ENCODE measurements around the gene PMIS2.

Gene PMIS2

DNA sequence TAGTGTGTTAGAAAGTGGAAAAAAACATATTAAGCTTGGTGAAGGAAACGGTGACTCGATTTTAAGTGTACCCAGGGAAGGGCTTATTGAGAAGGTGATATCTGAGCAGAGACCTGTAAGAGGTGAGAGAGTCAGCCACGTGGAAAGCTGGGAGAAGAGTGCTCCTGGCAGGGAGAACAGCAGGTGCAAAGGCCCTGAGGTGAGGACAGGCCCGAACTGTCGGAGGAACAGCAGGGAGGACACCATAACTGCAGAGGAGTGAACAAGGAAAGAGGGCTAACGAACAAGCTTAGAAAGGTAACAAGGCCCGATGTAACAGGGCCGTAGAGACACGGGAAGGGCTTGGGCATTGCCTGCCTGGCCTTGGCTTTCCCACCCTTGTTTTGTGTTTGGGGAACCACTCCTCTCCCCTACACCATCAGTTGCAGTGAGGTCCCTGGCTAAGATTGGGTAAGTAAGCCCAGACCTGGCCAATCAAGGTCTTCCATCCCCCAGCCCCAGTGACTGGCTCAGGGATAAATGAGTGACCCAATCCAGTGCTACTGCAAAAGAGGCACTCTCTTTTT is 29.9 kb upstream of the PMIS2 start:
- no peak for DNase-seq (ENCODE audit: low read depth in 2 of 2, low spot score in 1 of 2)

DNA sequence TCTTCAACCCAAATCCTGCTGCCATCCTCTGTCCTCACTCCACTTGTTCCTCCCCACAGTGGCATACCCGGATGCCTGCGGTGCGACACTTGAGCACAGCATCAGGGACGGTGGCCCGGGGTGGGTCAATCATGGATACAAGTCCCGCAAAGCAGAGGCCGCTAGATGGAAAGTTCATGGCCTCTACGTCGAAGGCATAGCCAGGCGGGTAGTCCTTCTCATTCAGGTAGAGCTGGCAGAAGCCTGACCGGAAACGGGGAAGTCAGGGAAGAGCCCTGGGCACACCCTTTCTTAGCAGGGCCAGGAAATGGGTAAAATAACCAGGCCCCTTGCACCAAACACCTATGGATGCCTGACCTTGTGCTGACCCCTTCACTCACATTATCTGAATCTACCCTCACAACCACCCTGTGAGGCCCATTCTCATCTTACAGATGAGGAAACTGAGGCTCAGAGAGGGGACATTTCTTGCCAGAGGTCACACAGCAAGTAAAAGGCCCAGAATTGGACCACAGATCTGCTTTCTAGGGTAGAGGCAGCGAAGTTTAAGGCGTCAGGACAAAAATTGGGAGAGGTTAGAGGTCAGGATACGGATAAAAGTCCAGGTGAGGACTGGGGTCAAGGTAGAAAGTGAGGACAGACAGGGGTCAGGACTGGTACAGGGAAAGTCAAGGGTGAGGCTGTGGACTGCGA is 29.0 kb upstream of the PMIS2 start:
- DNase-seq (ENCODE audit: low read depth in 2 of 2, low spot score in 1 of 2): no peak

DNA sequence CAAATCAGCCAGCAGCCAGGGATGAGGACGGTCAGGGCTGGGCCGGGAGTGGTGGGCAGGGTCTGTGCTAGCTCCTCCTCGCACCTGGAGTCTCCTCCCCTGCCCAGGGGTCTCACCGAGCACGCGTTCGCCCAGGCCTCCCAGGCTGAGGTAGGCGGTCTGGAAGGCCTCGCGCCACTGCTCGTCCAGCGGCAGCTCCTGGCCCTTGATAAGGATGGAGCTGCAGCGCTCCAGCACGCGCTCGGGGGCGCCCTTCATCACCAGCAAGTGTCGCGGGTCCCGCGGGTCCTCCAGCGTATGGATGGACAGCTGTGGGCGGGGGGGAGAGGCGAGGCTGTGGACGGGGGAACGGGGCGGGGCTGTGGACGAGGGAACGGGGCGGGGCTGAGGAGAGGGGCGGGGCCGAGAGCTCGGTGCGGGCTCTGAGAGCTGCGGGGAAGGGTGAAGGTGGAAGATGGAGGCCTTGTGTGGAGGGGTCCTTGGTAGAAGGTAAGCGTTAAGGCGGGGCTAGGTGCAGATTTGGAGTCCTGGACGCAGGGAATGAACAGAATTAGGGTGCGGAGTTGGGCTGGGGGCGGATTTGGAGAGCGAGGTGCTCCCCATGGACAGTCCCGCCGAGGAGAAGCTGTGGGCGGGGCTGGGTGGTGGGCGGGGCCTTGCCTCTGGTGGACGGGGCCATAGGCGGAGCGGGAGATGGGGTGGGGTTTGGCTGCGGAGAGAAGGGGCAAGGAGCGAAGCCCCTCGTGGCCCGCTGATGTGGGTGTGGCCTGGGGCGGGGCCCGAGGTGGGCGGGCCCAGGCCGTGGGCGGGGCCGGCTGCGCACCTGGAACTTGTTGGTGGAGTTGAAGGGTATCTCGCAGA is 28.2 kb upstream of the PMIS2 start:
- DNase-seq (ENCODE audit: low read depth in 2 of 2, low spot score in 1 of 2): no peak

DNA sequence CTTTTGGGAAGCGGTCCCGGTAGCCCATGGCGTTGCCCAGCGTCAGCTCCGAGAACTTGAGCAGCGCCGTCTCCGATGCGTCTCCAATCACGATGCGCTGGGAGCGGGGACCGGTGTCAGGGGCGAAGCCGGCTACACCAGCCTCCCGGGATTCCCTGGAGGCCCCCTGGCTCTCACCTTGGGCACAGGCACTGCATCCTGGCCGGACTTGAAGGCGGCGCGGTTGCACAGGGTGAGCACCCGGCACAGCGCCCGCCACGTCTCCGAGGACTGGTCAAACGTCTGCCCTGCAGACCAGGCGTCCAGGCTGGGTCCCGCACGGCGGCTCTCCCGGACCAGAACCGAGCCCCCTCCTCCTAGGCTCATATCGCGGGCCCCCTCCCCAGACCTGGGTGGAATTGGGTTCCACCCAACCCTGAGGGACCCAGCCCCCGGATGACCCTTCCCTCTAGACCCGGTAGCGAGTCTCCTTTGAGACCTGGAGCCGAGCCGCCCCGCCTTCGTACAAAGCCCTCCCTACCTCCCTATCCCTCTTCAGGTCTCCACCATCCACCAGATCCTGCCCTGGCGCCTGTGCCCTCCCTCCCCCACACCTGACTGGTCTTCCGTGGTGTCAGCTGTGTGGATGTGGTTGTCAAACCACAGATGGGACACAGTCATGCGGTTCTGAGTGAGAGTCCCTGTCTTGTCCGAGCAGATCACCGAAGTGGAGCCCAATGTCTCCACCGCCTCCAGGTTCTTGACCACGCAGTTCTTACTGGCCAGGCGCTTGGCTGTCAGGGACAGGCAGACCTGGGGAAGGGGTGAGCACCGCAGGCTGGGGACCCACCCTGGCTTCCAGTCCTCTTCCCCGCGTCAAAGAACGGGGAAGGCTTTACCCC is 27.3 kb upstream of the PMIS2 start:
- DNase-seq (ENCODE audit: low read depth in 2 of 2, low spot score in 1 of 2): no peak

DNA sequence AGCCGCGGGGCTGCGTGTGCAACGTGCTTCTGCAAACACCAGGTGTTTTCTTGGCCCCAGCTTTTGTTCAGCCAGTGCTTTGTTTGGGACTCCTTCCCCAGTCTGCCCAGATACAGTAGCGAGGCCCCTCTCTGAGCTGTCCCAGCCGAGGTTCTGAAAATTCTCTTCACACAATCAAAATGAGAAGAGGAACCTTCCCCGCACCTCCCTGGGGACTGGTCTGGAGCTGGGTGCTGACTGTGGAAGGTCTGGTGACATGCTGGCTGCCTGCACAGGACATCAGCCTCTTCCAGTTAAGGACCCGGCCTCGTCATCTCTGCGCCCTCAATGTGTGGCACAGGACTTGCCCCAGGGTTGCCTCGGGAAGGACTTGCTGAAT is 26.7 kb upstream of the PMIS2 start:
- DNase-seq (ENCODE audit: low read depth in 2 of 2, low spot score in 1 of 2): no peak

DNA sequence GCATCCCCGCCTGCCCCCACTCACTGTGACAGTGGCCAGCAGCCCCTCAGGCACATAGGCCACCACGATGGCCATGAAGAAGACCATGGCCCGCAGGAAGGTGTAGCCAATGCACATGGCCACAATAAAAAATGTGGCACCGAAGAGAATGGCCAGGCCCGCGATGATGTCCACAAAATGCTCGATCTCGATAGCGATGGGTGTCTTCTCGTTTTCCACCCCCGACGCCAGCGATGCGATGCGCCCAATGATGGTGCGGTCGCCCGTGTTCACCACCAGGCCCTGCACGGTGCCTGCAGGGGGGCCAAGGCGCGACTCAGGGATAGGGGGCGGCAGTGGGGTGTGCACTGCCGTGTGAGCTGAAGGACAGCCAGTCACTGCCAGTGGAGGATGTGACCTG is 26.2 kb upstream of the PMIS2 start:
- no peak for DNase-seq (ENCODE audit: low read depth in 2 of 2, low spot score in 1 of 2)

DNA sequence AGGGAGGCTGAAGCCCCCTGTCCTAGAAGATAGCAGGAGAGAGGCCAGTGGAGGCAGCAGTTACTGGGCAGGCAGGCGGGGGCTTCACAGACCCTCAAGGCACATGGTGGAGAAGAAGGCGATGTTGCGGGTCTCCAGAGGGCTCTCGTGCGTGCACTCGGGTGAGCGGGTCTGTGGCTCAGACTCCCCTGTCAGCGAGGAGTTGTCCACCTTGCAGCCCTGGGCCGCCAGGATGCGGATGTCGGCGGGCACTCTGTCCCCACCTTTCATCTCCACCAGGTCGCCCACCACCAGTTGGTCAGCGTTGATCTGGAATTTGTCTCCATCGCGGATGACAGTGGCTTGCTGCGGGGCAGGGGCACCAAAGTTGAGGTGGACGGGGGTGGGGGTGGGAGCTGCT is 25.7 kb upstream of the PMIS2 start:
- no peak for DNase-seq (ENCODE audit: low read depth in 2 of 2, low spot score in 1 of 2)

DNA sequence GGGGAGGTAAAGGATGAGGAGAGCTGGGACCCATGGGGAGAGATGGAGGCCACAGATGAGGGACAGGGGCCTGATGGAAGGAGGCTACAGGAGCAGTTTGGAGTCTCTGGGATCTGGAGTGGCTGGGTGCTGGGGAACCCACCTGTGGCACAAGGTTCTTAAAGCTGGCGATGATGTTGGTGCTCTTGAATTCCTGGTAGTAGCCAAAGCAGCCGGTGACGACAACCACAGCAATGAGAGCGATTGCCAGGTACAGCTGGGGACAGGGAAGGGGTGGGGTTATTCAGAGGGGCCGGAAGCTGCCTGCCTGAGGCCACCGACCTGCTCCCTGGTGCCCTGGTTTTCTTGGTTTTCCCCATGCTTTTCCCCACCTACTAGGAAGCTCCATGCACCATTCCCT is 25.3 kb upstream of the PMIS2 start:
- no peak for DNase-seq (ENCODE audit: low read depth in 2 of 2, low spot score in 1 of 2)

DNA sequence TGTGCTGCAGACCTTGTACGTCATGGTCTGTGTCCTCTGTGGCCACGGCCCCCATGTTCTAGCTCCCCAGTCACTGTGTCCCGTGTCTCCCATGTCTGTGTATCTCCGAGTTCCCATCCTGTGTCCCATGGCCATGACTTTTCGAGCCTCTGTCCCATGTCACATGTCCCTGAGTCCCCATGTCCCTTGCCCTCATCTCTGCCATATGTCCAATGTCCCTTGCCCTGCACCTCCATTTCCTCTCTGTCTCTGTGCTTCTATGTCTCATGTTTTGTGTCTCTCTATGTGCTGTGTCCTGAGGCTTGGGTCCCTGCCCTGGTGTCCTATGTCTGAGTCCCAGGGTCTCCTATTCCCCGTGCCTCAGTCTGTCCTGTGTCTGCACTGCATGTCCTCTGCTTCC is 24.5 kb upstream of the PMIS2 start:
- no peak for DNase-seq (ENCODE audit: low read depth in 2 of 2, low spot score in 1 of 2)

DNA sequence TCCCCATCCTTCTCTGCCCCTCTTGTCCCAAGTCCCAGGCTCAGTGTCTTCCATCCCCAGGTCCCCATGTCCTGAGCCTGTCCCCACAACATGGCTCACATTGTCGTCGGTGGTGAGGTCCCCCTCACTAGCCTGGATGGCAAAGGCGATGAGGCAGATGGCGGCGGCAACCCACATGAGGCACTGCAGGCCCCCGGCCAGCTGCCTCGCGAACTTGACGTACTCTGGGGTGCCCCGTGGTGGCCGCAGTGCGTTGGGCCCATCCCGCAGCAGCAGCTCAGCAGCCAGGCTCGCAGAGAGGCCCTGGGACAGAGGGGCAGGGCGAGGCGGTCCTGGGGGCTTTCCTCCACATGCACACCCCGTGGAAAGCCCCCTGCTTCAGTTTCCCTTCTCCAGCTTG is 23.6 kb upstream of the PMIS2 start:
- DNase-seq (ENCODE audit: low read depth in 2 of 2, low spot score in 1 of 2): no peak

DNA sequence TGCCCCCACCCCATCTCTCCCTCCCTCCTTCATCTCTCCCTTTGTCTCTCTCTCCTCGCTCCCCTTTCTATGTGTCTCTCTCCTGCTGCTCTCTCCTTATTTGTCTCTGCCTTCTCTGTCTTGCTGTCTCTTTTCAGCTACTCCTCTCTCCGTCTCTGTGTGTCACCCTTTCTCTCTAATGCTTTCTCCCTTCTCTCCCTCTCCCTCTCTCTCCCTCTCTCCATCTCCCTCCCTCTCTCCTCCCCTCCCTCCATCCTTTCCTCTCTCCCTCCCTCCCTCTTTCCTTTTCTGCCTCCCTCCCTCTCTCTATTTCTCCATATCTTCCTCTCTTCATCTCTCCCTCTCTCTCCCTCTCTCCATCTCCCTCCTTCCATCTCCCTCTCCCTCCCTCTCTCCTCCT is 23.2 kb upstream of the PMIS2 start:
- no peak for DNase-seq (ENCODE audit: low read depth in 2 of 2, low spot score in 1 of 2)

DNA sequence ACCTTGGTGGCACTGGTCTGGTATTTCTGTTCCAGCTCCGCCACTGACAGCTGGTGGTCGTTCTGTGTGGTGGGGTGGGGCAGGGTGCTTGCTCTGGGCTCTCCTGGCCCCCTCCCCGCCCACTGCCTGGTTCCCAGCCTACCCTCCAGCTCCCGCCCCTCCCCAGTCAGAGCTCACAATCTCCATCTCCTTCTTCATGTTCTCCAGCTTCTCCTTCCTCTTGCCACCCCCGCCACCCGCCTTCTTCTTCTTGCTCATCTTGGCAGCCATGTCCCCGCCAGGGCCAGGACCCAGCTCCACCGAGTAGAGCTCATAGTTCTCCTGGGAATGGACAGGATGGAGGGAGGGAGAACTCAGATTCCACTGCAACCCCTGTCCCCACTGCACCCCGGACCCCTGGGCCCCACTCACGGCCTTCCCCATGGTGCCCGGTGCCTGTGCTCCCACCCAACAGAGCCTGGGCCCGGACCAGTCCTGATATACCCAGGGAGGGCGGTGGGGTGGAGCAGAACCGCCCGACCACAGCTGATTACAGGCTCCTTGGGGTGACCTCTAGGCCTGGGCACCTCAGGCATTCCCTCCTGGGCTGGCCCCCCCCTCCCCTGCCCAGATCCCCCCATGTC is 22.7 kb upstream of the PMIS2 start, which contains the start of gene ATP4A:
ATP4A (minus strand) TSS at position 452 of the 623 bp plus-strand sequence; CDS start at position 423, 29 bp downstream.
- DNase-seq (ENCODE audit: low read depth in 2 of 2, low spot score in 1 of 2): no peak

DNA sequence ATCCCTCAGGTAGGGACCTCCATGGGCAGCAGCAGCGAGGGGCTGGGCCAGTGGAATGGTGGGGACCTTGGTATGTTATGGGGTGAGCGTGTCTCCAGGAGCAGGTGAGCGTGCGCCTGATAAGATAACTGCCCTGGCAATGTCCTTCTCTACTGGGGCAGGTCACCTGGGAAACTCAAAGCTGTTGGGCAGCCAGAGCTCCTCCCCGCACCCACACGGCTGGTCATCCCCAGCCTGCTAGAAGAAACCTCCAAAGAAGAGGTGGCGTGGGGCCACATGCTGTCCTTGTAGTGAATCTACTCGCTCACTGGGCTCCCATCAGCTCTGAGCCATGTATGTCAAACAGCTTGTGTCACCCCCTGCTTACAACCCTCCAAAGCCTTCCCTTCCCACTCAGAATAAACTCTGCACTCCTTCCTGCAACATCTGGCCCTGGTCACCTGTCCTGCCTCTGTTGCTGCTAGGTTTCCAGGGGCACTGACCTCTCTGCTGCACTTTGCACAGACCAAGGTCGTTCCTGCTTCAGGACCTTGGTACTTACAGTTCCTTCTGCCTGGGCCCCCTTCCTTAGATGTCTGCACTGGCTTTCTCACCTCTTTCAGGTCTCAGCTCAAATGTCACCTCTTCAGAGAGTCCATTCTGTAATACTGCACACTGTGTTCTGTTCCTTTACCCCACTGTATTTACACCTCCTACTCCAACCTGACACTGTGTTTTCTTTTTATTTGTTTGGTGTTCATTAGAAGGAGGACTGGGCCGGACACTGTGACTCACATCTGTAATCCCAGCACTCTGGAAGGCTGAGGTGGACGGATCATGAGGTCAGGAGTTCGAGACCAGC is 20.7 kb upstream of the PMIS2 start:
- no peak for DNase-seq (ENCODE audit: low read depth in 2 of 2, low spot score in 1 of 2)

DNA sequence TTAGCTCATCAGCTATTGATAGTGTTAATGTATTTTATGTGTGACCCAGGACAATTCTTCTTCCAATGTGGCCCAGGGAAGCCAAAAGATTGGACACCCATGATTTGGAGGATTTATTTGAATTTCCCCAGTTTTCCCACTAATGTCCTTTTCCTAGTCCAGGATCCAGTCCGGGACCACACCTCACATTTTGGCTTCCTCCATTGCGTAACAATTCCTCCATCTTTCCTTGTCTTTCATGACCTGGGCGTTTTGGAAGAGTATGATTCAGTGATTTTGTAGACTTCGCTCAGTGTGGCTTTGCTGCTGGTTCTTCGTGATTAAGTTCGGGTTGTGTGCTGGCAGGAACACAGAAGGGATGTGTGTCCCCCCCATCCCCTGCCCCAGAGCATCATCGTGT is 19.2 kb upstream of the PMIS2 start:
- DNase-seq (ENCODE audit: low read depth in 2 of 2, low spot score in 1 of 2): no peak

DNA sequence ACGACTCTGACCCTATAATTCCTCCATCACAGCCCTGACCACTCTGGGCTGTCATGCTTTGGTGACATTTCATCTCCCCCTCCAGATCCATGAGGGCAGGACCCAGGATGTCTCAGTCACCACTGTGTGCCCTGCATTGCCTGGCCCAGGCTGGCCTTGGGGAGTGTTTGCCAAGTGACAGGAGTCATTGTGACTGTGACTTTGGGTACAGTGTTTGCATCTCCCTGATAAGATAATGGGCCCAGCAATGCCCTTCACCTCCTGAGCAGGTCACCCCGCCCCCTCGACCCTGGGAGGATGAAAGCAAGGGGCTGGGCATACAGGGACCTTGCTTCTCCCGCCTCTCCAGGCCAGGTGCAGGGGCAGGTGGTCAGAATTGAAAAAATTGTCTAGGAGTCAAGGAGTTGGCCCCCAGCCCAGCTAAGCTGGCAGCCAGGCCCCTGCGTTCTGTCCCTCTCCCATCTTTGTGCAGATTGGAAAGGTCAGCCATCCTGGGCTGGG is 16.6 kb upstream of the PMIS2 start:
- DNase-seq (ENCODE audit: low read depth in 2 of 2, low spot score in 1 of 2): no peak

DNA sequence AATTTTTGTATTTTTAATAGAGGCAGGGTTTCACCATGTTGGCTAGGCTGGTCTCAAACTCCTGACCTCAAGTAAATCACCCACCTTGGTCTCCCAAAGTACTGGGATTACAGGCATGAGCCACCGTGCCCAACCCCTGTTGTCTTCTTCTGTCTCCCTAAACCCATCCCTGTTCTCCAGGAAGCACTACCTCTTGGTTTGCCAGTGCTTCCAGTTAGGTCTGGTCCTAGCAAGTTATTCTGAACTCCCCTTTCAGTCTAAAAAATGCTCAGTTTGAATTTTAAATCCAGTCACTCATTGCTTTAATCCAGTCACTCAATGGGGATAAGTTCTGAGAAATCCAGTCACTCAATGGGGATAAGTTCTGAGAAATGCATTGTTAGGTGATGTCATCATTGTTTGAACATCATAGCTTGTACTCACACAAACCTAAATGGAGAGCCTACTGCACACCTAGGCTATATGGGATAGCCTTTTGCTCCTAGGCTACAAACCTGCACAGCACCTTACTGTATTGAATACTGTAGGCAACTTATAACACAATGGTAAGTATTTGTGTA is 14.5 kb upstream of the PMIS2 start:
- DNase-seq (ENCODE audit: low read depth in 2 of 2, low spot score in 1 of 2): no peak

DNA sequence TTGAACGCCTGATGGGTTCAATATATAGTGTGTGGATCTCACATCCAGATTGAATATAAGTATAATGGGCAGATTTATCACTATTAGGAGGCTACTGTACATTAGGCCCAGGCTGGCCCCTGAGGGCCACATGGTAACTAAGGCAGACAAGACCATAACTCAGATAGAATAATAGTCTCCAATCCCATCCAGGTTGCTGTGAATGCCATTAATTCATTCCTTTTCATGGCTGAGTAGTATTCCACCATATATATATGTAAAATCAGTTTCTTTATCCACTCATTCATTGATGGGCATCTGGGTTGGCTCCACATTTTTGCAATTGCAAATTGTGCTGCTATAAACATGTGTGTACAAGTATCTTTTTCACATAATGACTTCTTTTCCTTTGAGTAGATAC is 8.1 kb upstream of the PMIS2 start:
- no peak for DNase-seq (ENCODE audit: low read depth in 2 of 2, low spot score in 1 of 2)

DNA sequence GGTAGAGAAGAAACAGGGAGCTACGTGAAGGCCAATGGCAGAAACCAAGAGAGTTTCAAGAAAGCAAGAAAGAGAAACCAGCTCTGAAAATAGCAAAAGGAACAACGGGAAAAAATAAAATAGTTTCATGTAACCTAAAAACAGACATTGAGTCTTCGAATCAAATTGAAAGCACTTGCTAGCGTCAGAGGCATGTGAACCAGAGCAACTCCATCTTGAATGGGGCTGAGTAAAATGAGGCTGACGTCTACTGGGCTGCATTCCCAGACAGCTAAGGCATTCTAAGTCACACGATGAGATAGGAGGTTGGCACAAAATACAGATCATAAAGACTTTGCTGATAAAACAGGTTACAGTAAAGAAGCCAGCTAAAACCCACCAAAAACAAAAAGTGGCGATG is 7.3 kb upstream of the PMIS2 start:
- no peak for DNase-seq (ENCODE audit: low read depth in 2 of 2, low spot score in 1 of 2)

DNA sequence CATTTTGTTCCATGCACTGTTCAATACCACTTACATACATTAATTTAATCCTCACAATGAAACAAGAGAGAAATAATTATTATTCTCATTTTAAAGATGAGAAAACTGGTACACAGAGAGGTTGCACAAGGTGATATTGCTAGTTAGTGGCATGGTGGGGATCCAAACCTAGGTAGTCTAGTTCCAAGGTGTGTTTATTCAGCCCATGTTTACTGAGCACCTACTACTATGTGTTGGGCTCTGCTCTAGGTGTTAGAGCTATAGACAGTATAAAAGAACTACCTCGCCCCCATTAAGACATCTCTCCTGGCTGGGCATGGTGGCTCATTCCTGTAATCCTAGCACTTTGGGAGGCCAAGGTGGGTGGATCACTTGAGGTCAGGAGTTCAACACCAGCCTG is 3.2 kb upstream of the PMIS2 start:
- no peak for DNase-seq (ENCODE audit: low read depth in 2 of 2, low spot score in 1 of 2)

DNA sequence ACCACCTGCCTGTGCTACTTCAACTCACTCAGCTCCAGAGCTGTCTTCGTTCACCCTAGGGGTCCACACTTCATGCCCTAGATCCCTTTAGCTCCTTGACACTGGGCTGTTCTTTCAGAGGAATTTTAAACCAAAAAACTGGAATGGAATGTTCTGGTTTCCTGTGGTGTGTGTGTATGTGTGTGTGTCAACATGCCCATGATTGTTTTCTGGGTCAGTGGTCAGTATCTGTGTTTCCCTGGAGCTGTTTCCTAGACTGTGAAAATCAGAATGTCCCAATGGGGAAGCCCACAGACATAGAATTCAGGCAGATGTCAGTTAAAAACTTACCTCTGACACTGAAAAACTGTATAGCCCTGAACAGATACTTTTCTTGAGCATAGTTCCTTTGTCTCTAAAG is 1.3 kb downstream of the PMIS2 start:
- DNase-seq (ENCODE audit: low read depth in 2 of 2, low spot score in 1 of 2): no peak

Measured in stimulated activated CD8-positive, alpha-beta memory T cell treated with anti-CD3 and anti-CD28 coated beads, Interleukin-4, amount 100 ng/mL, for 4 hours (primary cell).